ENCODE data around the gene TBK1.

GRCh38 chr12:64456119-64456518, 4.2 kb downstream of the TBK1 start:
- no peak for TF ChIP-seq CTCF (IDR thresholded peaks at IDR 0.05; ENCODE audit: low read length)
- no peak for TF ChIP-seq EZH2phosphoT487 (IDR thresholded peaks at IDR 0.05; ENCODE audit: low read length)
